ENCODE measurements around the gene STAT2.
"Not testable (repeated sequence)": the region's sequence is repeated elsewhere in the genome, so short reads cannot be mapped to it uniquely, and the experiment has no call there.

STAT2 gene

GRCh38 chr12:56324206-56324605, 35.7 kb downstream of the STAT2 start:
- TF ChIP-seq CTCF (IDR thresholded peaks at IDR 0.05; ENCODE audit: control insufficient read depth, extremely low read depth, insufficient read depth), result no peak
- no peak for DNase-seq (ENCODE audit: low read depth)
- no peak overlapping the region for H3K4me3 ChIP-seq (ENCODE audit: low read depth, low read length)

DNA sequence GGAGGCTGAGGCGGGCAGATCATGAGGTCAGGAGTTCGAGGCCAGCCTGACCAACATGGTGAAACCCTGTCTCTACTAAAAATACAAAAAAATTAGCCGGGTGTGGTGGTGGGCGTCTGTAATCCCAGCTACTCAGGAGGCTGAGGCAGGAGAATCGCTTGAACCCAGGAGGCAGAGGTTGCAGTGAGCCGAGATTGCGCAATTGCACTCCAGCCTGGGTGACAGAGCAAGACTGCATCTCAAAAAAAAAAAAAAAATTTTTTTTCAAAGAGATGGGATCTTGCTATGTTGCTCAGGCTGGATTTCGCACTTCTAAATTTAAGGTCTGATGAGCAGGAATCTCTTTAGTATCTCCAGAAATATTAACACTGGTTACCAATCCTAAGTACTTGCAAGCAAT, 38.3 kb downstream of the STAT2 start:
- not testable (repeated sequence) for DNase-seq (ENCODE audit: low read depth); H3K4me3 ChIP-seq (ENCODE audit: low read depth, low read length)

DNA sequence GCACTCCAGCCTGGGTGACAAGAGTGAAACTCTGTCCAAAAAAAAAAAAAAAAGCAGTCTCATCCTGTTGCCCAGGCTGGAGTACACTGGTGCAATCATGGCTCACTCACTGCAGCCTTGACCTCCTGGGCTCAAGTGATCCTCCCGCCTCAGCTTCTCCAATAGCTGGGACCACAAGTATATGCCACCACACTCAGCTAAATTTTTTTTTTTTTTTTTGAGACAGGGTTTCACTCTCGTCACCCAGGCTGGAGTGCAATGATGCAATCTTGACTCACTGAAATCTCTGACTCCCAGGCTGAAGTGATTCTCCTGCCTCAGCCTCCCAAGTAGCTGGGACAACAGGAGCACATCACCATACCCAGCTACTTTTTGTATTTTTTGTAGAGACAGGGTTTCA, 38.9 kb downstream of the STAT2 start:
- DNase-seq (ENCODE audit: low read depth), result no peak
- H3K4me3 ChIP-seq (ENCODE audit: low read depth, low read length), result no peak overlapping the region

DNA sequence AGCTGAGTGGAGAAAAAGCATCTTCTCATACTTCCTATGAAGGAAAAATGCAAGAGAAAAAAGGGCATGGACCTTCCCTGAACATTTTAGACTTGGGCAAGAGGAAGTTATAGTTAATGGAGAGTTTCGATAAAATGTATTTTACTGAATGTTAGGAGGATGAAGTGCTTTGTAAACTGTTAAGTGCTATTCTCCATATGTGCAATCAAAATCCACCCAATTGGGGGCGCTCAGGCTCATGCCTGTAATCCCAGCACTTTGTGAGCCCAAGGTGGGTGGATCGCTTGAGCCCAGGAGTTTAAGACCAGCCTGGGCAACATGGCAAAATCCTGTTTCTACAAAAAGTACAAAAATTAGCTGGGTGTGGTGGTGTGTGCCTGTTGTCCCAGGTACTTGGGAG, 42.2 kb downstream of the STAT2 start:
- no peak overlapping the region for H3K4me3 ChIP-seq (ENCODE audit: low read depth, low read length)
- TF ChIP-seq CTCF (IDR thresholded peaks at IDR 0.05; ENCODE audit: control insufficient read depth, extremely low read depth, insufficient read depth), result 0 out of 2 replicates have a peak, but pooled peaks have one; percentile 3
- DNase-seq (ENCODE audit: low read depth), result no peak

More for the DNA sequence above, 38.9 kb downstream of the STAT2 start:
- TF ChIP-seq CTCF (IDR thresholded peaks at IDR 0.05; ENCODE audit: control insufficient read depth, extremely low read depth, insufficient read depth), result no peak

- DNase-seq (ENCODE audit: low read depth), result peak; percentile 98
- 0 out of 2 replicates have a peak, but pooled peaks have one; percentile 23 for TF ChIP-seq CTCF (IDR thresholded peaks at IDR 0.05; ENCODE audit: control insufficient read depth, extremely low read depth, insufficient read depth)
- H3K4me3 ChIP-seq (ENCODE audit: low read depth, low read length), result peak within 1 kb of the TSS; percentile 95
These were observed 44.1 kb downstream of the STAT2 start, which contains the start of gene CNPY2 for GRCh38 chr12:56315622-56316473. CNPY2 (minus strand) TSS chr12:56315988; CDS start chr12:56315217, 771 bp downstream.

DNA sequence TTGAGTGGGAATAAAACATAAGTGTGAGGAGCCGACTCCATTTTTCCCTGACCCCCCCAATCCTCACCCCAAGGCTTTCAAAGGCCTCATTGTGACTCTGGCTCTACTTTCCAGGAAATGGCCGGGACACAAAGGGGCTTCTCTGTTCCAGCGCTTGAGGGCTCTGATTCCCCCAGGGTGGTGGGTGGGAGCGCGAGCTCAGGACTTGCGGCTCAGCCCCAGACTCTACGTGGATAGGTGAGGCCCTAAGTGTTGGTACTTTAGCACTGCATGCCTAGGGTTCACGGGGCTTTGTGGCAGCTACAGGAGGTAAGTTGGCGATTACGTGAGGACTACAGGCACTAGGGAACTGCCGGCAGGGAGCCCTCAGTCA, 44.7 kb downstream of the STAT2 start:
- peak overlapping the region; percentile 95 for H3K4me3 ChIP-seq (ENCODE audit: low read depth, low read length)
- no peak for DNase-seq (ENCODE audit: low read depth)
- no peak for TF ChIP-seq CTCF (IDR thresholded peaks at IDR 0.05; ENCODE audit: control insufficient read depth, extremely low read depth, insufficient read depth)

GRCh38 chr12:56311003-56311402, 48.9 kb downstream of the STAT2 start:
- TF ChIP-seq CTCF (IDR thresholded peaks at IDR 0.05; ENCODE audit: control insufficient read depth, extremely low read depth, insufficient read depth), result no peak
- no peak overlapping the region for H3K4me3 ChIP-seq (ENCODE audit: low read depth, low read length)
- DNase-seq (ENCODE audit: low read depth), result no peak

Measured in LNCaP clone FGC (cell line).